GM12878 (cell line): ENCODE data around the gene CSE1L. TPM values are rescaled to one million over a fixed set of nuclear protein-coding genes. Genes with fewer than 3 reads are reported as not detected.

Source experiments
- ATAC-seq: fragments of 200-7000 bp; cut with Tn5 transposase; 3 replicates; pipeline ENCODE4 v1.9.1; 2020; ENCODE audit warnings: mild to moderate bottlenecking, moderate library complexity
- Bru-seq: library from RNA; stranded (reverse); fragments of 400-500 nt; gene quantifications from one replicate; lab custom pipeline; 2021; lab: Mats Ljungman, UMichigan
- BruChase-seq, 2 experiments: library from RNA; stranded (reverse); fragments of 400-500 nt; gene quantifications; one replicate each; lab custom pipeline; 2021; lab: Mats Ljungman, UMichigan
- BruUV-seq: library from RNA; stranded (reverse); fragments of 400-500 nt; replicated peaks from 2 replicates; lab custom pipeline; 2021; lab: Mats Ljungman, UMichigan
- CTCF ChIA-PET: fragments of 300-600 bp; sonication (Branson Sonifier 250); formaldehyde crosslinking; extraction: SDS; loops from one replicate; lab custom pipeline; 2021; ENCODE audit warnings: inconsistent platforms; lab: Yijun Ruan, JAX
- POLR2A ChIA-PET: fragments of 350-600 bp; formaldehyde crosslinking; extraction: SDS; loops from one replicate; lab custom pipeline; 2021; ENCODE audit warnings: inconsistent platforms; lab: Charles Lee
- RAD21 ChIA-PET: fragments of 300-600 bp; sonication (Branson Sonifier 250); formaldehyde crosslinking; loops from one replicate; lab custom pipeline; 2023; ENCODE audit warnings: antibody characterized with exemption; ENCODE audit not compliant: unreplicated experiment; lab: Charles Lee
- SMC1A ChIA-PET: fragments of 300-600 bp; sonication (Branson Sonifier 250); formaldehyde crosslinking; loops from one replicate; lab custom pipeline; 2023; ENCODE audit not compliant: unreplicated experiment, uncharacterized antibody; lab: Charles Lee
- DNase-seq: peaks from one replicate; pipeline ENCODE4 v3.0.0-alpha.2; 2011; ENCODE audit warnings: low read depth, low spot score
- FAIRE-seq: peaks from 3 replicates; lab custom pipeline; 2011; peaks lifted over from hg19 to GRCh38; lab: Jason Lieb, UNC
- H2AFZ ChIP-seq: 2 replicates; pipeline ENCODE4 v1.6.0; 2011; ENCODE audit warnings: low read depth, low read length, control low read depth; ENCODE audit not compliant: control insufficient read depth
- H3K27ac ChIP-seq: 2 replicates; pipeline ENCODE4 v1.5.1; 2011; ENCODE audit warnings: control low read depth; ENCODE audit not compliant: control insufficient read depth, insufficient read depth
- H3K27me3 ChIP-seq, 2 experiments: replicated peaks in 1 of 2; 2 replicates each; pipeline versions ENCODE4 v1.6.0 to v1.6.1; 2011; ENCODE audit warnings: low read length in 1 of 2; ENCODE audit not compliant: control insufficient read depth in 2 of 2, insufficient read depth in 2 of 2
- H3K36me3 ChIP-seq, 2 experiments: 2 replicates each; pipeline ENCODE4 v1.5.1; 2011; ENCODE audit warnings: low read length in 1 of 2; ENCODE audit not compliant: control insufficient read depth in 2 of 2, insufficient read depth in 2 of 2
- H3K4me1 ChIP-seq: 2 replicates; pipeline ENCODE4 v1.6.1; 2011; ENCODE audit warnings: mild to moderate bottlenecking, low read length, moderate library complexity, mixed read lengths; ENCODE audit not compliant: control insufficient read depth, insufficient read depth
- H3K4me2 ChIP-seq: 2 replicates; pipeline ENCODE4 v1.6.0; 2011; ENCODE audit warnings: control low read depth; ENCODE audit not compliant: control insufficient read depth, insufficient read depth
- H3K4me3 ChIP-seq: fragments of 200-600 bp; sonication (generic); 2 replicates; pipeline ENCODE4 v1.5.1; 2016
- H3K79me2 ChIP-seq: 2 replicates; pipeline ENCODE4 v1.6.0; 2011; ENCODE audit warnings: low read length; ENCODE audit not compliant: control insufficient read depth, insufficient read depth
- H3K9ac ChIP-seq: 2 replicates; pipeline ENCODE4 v1.8.0; 2011; ENCODE audit warnings: low read length, control low read depth, mixed read lengths; ENCODE audit not compliant: control insufficient read depth, insufficient read depth
- H3K9me3 ChIP-seq: replicated peaks from 3 replicates; pipeline ENCODE4 v1.5.1; 2011; ENCODE audit warnings: mild to moderate bottlenecking, low read length; ENCODE audit not compliant: control insufficient read depth, insufficient read depth
- H4K20me1 ChIP-seq: 2 replicates; pipeline ENCODE4 v1.6.0; 2011; ENCODE audit not compliant: control insufficient read depth, insufficient read depth
- FOXK2 ChIP-seq: fragments of 450-650 bp; IDR thresholded peaks from 2 replicates; pipeline ENCODE4 v1.6.1; 2017; ENCODE audit warnings: mild to moderate bottlenecking, moderate library complexity
- FOXM1 ChIP-seq: IDR thresholded peaks from 2 replicates; pipeline ENCODE4 v1.6.1; 2012; ENCODE audit warnings: low read depth, mild to moderate bottlenecking, inconsistent platforms, low read length, moderate library complexity
- MTA3 ChIP-seq: IDR thresholded peaks from 2 replicates; pipeline ENCODE4 v1.6.1; 2012; ENCODE audit warnings: low read length, inconsistent platforms, borderline replicate concordance
- SIX5 ChIP-seq: IDR thresholded peaks from 2 replicates; pipeline ENCODE4 v1.6.1; 2011; ENCODE audit warnings: mild to moderate bottlenecking, low read depth, low read length, moderate library complexity; ENCODE audit not compliant: severe bottlenecking
- SUZ12 ChIP-seq: fragments of 200-600 bp; sonication (generic); IDR thresholded peaks from one replicate; pipeline ENCODE4 v1.6.1; 2018; ENCODE audit warnings: antibody characterized with exemption, mild to moderate bottlenecking; ENCODE audit not compliant: unreplicated experiment
- ZNF687 ChIP-seq: fragments of 450-650 bp; IDR thresholded peaks from 2 replicates; pipeline ENCODE4 v1.6.1; 2017; ENCODE audit warnings: mild to moderate bottlenecking, moderate library complexity
- WGBS: methylation state at CpG from one replicate; pipeline ENCODE4 v1.1.6; 2016; ENCODE audit warnings: low lambda C conversion rate; ENCODE audit not compliant: insufficient replicate concordance, insufficient coverage; ENCODE audit errors: missing lambda C conversion rate; 5-methylcytosine and 5-hydroxymethylcytosine counted together
- in situ Hi-C: fragments of 300-500 bp; cut with MboI; formaldehyde crosslinking; loops from 9 replicates; pipeline ENCODE4 v1.14.3; 2018; ENCODE audit warnings: mixed read lengths
- intact Hi-C: fragments of 100-400 bp; cut with micrococcal nuclease; formaldehyde crosslinking; loops from one replicate; pipeline ENCODE4 v1.14.2; 2022; ENCODE audit not compliant: unreplicated experiment
- long read RNA-seq, 2 experiments: library from polyadenylated mRNA; unstranded; transcript quantifications; one replicate each; pipeline ENCODE4 v2.0.0, GENCODE V29; 2019 to 2020
- polyA minus RNA-seq, 3 experiments: library from RNA; depleted of rRNA, polyadenylated mRNA; stranded (reverse); fragments of >200 nt; gene quantifications; 2 replicates each; pipeline ENCODE4 v1.2.3, GENCODE V29; 2011
- polyA plus RNA-seq, 11 experiments: library from polyadenylated mRNA; depleted of rRNA in 4 of 11; unstranded in 6 of 11; stranded (reverse) in 5 of 11; fragments of >200 nt; fragmentation: Nextera tagmentation in 4 of 11; fragmentation: Illumina TruSeq in 1 of 11; extraction: Ambion mirVana in 4 of 11; extraction: Trizol in 1 of 11; gene quantifications; 1 replicate in 1 of 11; 2 replicates in 10 of 11; pipeline versions ENCODE4 v1.2.1 to v1.2.3, GENCODE V29; 2011 to 2016; ENCODE audit warnings: inconsistent platforms in 2 of 11, missing spikeins in 2 of 11, low read depth in 1 of 11
- total RNA-seq, 4 experiments: library from RNA; depleted of rRNA in 3 of 4; stranded (reverse); fragments of >200 nt in 3 of 4; fragmentation: Illumina TruSeq in 1 of 4; extraction: Trizol in 1 of 4; gene quantifications; 2 replicates each; pipeline versions ENCODE4 v1.2.1 to v1.2.3, GENCODE V29; 2013 to 2021

The CSE1L gene, protein sequence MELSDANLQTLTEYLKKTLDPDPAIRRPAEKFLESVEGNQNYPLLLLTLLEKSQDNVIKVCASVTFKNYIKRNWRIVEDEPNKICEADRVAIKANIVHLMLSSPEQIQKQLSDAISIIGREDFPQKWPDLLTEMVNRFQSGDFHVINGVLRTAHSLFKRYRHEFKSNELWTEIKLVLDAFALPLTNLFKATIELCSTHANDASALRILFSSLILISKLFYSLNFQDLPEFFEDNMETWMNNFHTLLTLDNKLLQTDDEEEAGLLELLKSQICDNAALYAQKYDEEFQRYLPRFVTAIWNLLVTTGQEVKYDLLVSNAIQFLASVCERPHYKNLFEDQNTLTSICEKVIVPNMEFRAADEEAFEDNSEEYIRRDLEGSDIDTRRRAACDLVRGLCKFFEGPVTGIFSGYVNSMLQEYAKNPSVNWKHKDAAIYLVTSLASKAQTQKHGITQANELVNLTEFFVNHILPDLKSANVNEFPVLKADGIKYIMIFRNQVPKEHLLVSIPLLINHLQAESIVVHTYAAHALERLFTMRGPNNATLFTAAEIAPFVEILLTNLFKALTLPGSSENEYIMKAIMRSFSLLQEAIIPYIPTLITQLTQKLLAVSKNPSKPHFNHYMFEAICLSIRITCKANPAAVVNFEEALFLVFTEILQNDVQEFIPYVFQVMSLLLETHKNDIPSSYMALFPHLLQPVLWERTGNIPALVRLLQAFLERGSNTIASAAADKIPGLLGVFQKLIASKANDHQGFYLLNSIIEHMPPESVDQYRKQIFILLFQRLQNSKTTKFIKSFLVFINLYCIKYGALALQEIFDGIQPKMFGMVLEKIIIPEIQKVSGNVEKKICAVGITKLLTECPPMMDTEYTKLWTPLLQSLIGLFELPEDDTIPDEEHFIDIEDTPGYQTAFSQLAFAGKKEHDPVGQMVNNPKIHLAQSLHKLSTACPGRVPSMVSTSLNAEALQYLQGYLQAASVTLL
- 66.0 and 70.7 TPM in 2 replicates for total RNA-seq (2013; cell fraction: nucleolus; rRNA removed)
- total RNA-seq (2014; rRNA removed): 123 and 144 TPM in 2 replicates
- 136 and 143 TPM in 2 replicates for total RNA-seq (2014; rRNA removed; fragmentation: Illumina TruSeq; extraction: Trizol)
- 106 and 110 TPM in 2 replicates for total RNA-seq (2021)
- polyA plus RNA-seq (2011; ENCODE audit: low read depth): 24.6 TPM
- polyA plus RNA-seq (2011; rRNA removed): 94.9 and 124 TPM in 2 replicates
- polyA plus RNA-seq (2011; cell fraction: cytosol; rRNA removed): 44.8 and 47.5 TPM in 2 replicates
- 29.1 and 39.4 TPM in 2 replicates for polyA plus RNA-seq (2011; cell fraction: nucleus; rRNA removed)
- polyA plus RNA-seq (2012): 28.4 and 41.8 TPM in 2 replicates
- 131 and 152 TPM in 2 replicates for polyA plus RNA-seq (2014; fragmentation: Illumina TruSeq; extraction: Trizol)
- 10 to 100 TPM; 72.4 to 74.1 TPM for polyA plus RNA-seq (2014; fragmentation: Nextera tagmentation; extraction: Ambion mirVana)
- polyA plus RNA-seq (2014; rRNA removed): 71.6 and 86.6 TPM in 2 replicates
- 100 to 1,000 TPM; 212 to 213 TPM for polyA plus RNA-seq (2016; fragmentation: Nextera tagmentation; extraction: Ambion mirVana)
- 61.3 and 84.8 TPM in 2 replicates for polyA minus RNA-seq (2011; rRNA and poly(A)+ RNA removed)
- polyA minus RNA-seq (2011; cell fraction: cytosol; rRNA and poly(A)+ RNA removed): 28.7 and 37.1 TPM in 2 replicates
- 16.7 and 26.9 TPM in 2 replicates for polyA minus RNA-seq (2011; cell fraction: nucleus; rRNA and poly(A)+ RNA removed)
- percentile 88 among the genes with signal in this experiment for Bru-seq, nascent RNA
- BruChase-seq, experiment 1, labeled RNA remaining after a 6-hour chase: percentile 91 among the genes with signal in this experiment
- BruChase-seq, experiment 2, labeled RNA remaining after a 2-hour chase: percentile 92 among the genes with signal in this experiment
- long read RNA-seq, experiment 1, transcript CSE1L-201 (25 exons, 3,553 nt): major isoform, 72 of 95 reads
- long read RNA-seq, experiment 1, partial matches to known transcripts: 10 of 95 reads
- long read RNA-seq, experiment 1, other reads (novel, unspliced or antisense): 13 of 95 reads
- long read RNA-seq, experiment 2, transcript CSE1L-201 (25 exons, 3,553 nt): major isoform, 141 of 287 reads
- long read RNA-seq, experiment 2, partial matches to known transcripts: 119 of 287 reads
- long read RNA-seq, experiment 2, other reads (novel, unspliced or antisense): 27 of 287 reads

- BruUV-seq: no TSS peak
- H4K20me1 ChIP-seq: no peaks in the 10 kb centered on the region
- H3K36me3 ChIP-seq: peaks cover 0 to 15% of the 10 kb centered on the region in 2 experiments; a peak in 3 of 4 replicates
- peak within 1 kb of the TSS; percentile 85 for H2AFZ ChIP-seq
- peaks cover 4% of the 10 kb centered on the region for H3K4me1 ChIP-seq
- intact Hi-C loops: no loop called here
- RAD21 ChIA-PET: interaction anchor here (1.5 to 2.9 kb wide), 2 partner anchors 10 to 258 kb away, joined by 3 to 11 read pairs; no protein-coding TSS in a partner anchor
- peak; percentile 76 for DNase-seq
- 1% methylated on average over 80 of the region's 80 CpGs for WGBS
- ATAC-seq: peak; percentile 97
- SMC1A ChIA-PET: interaction anchor here (0.6 to 1.4 kb wide), 7 partner anchors 9 to 199 kb away, joined by 3 to 5 read pairs (median 3); no protein-coding TSS in a partner anchor
- FAIRE-seq: peak; percentile 96
- CTCF ChIA-PET: interaction anchor here (0.6 to 1.9 kb wide), 4 partner anchors 17 to 406 kb away, joined by 3 to 5 read pairs (median 4); no protein-coding TSS in a partner anchor
- peak within 1 kb of the TSS; percentile 80 for H3K4me3 ChIP-seq
- POLR2A ChIA-PET: interaction anchor here (0.6 to 2.6 kb wide), 14 partner anchors 8 to 139 kb away, joined by 3 to 9 read pairs (median 4); partner anchors contain the start of gene ARFGEF2
- no peaks in the 10 kb centered on the region for H3K27me3 ChIP-seq
- in situ Hi-C loops: no loop called here
- H3K4me2 ChIP-seq: peak within 1 kb of the TSS; percentile 84
- H3K79me2 ChIP-seq: peaks cover 56% of the 10 kb centered on the region
- peak within 1 kb of the TSS; percentile 80 for H3K27ac ChIP-seq
- no peaks in the 10 kb centered on the region; the same call in 2 of the 3 replicates for H3K9me3 ChIP-seq
- peak within 1 kb of the TSS; percentile 95 for H3K9ac ChIP-seq
- TF ChIP-seq FOXK2 (no peak), SIX5 (no peak), ZNF687 (peak; percentile 90), FOXM1 (no peak), MTA3 (no peak), SUZ12 (no peak)
These were observed at the start of gene CSE1L for GRCh38 chr20:49046087-49046900. Gene CSE1L (plus strand): TSS chr20:49046312. CDS start chr20:49058464, 12,152 bp downstream.
